DND-41 (cell line): ENCODE measurements around the gene HDAC7.

Source experiments
- CTCF ChIP-seq: IDR thresholded peaks from 2 replicates; pipeline ENCODE4 v1.5.1; 2012; ENCODE audit warnings: borderline replicate concordance, low read length, moderate library complexity, mild to moderate bottlenecking; ENCODE audit not compliant: poor library complexity, severe bottlenecking; ENCODE audit errors: extremely low read depth
- EZH2 ChIP-seq: IDR thresholded peaks from 3 replicates; pipeline ENCODE4 v1.6.1; 2012; ENCODE audit warnings: borderline replicate concordance, low read depth, mild to moderate bottlenecking, moderate library complexity, low read length, inconsistent platforms; ENCODE audit not compliant: severe bottlenecking

- TF ChIP-seq CTCF, result no peak
- no peak for TF ChIP-seq EZH2
Measured at GRCh38 chr12:47743311-47743860, 76.3 kb downstream of the HDAC7 start.
